NCI-H2029 treated with DMSO at 0.1 percent for 48 hours (cell line): Measurements from ENCODE around the gene RNF169.

Source experiments
- DNase-seq: peaks from one replicate; lab custom pipeline; 2025; lab: John Stamatoyannopoulos, UW

The RNF169 gene

DNA sequence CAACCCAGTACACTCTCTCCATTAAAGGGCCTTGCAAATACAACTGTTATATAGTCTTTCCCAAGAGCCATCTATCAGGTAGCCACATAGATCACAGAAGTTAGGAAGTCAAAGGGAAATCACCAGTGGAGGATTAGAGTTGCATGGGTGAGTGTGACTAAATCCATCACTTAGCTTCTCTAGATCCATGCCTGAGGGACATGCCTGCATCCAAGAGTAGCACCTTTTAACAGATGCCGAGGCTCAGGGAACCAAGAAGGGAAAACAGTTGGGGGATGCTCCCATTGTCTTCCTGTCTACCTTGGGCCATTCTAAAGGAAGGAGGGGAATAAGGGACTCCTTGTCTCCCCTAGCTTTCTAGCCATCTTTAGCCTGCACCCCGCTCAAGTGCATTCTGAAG is 122.4 kb downstream of the RNF169 start:
- no peak for DNase-seq

DNA sequence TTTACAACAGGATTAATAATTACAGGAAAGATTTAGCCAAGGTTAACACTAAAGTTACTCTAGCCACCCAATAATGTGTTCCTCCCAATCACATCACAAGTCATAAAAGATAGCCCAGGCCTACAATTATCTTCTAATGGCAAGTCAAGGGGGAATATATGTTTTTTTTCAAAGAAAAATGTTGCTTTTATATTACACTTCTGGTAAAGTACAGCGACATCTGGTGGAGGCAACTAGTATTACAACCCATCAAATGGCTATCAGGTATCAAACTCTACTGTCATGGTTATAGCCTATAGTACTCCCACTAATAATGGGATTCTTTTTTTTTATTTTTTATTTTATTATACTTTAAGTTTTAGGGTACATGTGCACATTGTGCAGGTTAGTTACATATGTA is 128.5 kb downstream of the RNF169 start:
- DNase-seq, result no peak
